Cardiac ventricle fibroblast (primary cell): ENCODE measurements around the gene MCM7. TPM values are rescaled to one million over a fixed set of nuclear protein-coding genes. Genes with fewer than 3 reads are reported as not detected.

Experiments
- total RNA-seq: library from RNA; depleted of rRNA; stranded (reverse); fragments of >200 nt; gene quantifications from 2 replicates; pipeline ENCODE4 v1.2.3, GENCODE V29; 2015

Gene MCM7
- total RNA-seq = 11.0 and 17.1 TPM in 2 replicates

GRCh38 chr7:100101016-100101862, at the start of gene MCM7, which contains the start of gene AP4M1:
TSS of gene MCM7 (minus strand) at chr7:100101397. CDS start at chr7:100101294, 103 bp downstream.
TSS of gene AP4M1 (plus strand) at chr7:100101643. CDS start at chr7:100101715, 72 bp downstream.

GRCh38 chr7:100148559-100149328, 47.5 kb upstream of the MCM7 start, which contains the start of gene LAMTOR4:
TSS of gene LAMTOR4 (plus strand) at chr7:100148918. CDS start at chr7:100148973, 55 bp downstream.

GRCh38 chr7:100126931-100127865, 26.0 kb upstream of the MCM7 start, which contains the start of gene MBLAC1:
TSS of gene MBLAC1 (plus strand) at chr7:100126967. CDS start at chr7:100127396, 429 bp downstream.

GRCh38 chr7:100119072-100119969, 18.1 kb upstream of the MCM7 start, which contains the start of the genes CNPY4 and TAF6:
TSS of gene CNPY4 (plus strand) at chr7:100119634. CDS start at chr7:100119745, 111 bp downstream.
TSS of gene TAF6 (minus strand) at chr7:100119358. CDS start at chr7:100114209, 5,149 bp downstream.

GRCh38 chr7:100088621-100089457, 12.4 kb downstream of the MCM7 start, which contains the start of gene COPS6:
TSS of gene COPS6 (plus strand) at chr7:100088969. CDS start at chr7:100088991, 22 bp downstream.

GRCh38 chr7:100081535-100082102, 19.6 kb downstream of the MCM7 start, which contains the start of gene ZNF3:
TSS of gene ZNF3 (minus strand) at chr7:100081723. CDS start at chr7:100077357, 4,366 bp downstream.

GRCh38 chr7:100049441-100050291, 51.5 kb downstream of the MCM7 start, which contains the start of gene ZSCAN21:
TSS of gene ZSCAN21 (plus strand) at chr7:100049774. CDS start at chr7:100057007, 7,233 bp downstream.

Other genes with a start within 250 kb of the MCM7 start
- 0.25 TPM in 1 of 2 replicates, not detected in the other for gene OR2AE1, start 224.4 kb downstream of the MCM7 start, total RNA-seq
- gene TRIM4, start 181.9 kb downstream of the MCM7 start, total RNA-seq = 32.7 and 33.8 TPM in 2 replicates
- gene GJC3, start 171.8 kb downstream of the MCM7 start, total RNA-seq = not detected in 2 replicates
- gene AZGP1, start 125.4 kb downstream of the MCM7 start, total RNA-seq = 1.3 and 2.1 TPM in 2 replicates
- gene ZKSCAN1, start 85.8 kb downstream of the MCM7 start, total RNA-seq = 31.2 and 34.4 TPM in 2 replicates
- gene ZSCAN21, start 51.6 kb downstream of the MCM7 start, total RNA-seq = 8.4 and 9.9 TPM in 2 replicates
- gene ZNF3, start 19.7 kb downstream of the MCM7 start, total RNA-seq = 9.7 and 14.7 TPM in 2 replicates
- gene COPS6, start 12.4 kb downstream of the MCM7 start, total RNA-seq = 38.5 and 41.9 TPM in 2 replicates
- gene AP4M1, start 246 bp upstream of the MCM7 start, total RNA-seq = 17.2 and 18.4 TPM in 2 replicates
- 29.0 and 44.7 TPM in 2 replicates for gene TAF6, start 18.0 kb upstream of the MCM7 start, total RNA-seq
- 15.3 and 16.2 TPM in 2 replicates for gene CNPY4, start 18.2 kb upstream of the MCM7 start, total RNA-seq
- gene MBLAC1, start 25.6 kb upstream of the MCM7 start, total RNA-seq = 4.6 and 5.7 TPM in 2 replicates
- gene LAMTOR4, start 47.5 kb upstream of the MCM7 start, total RNA-seq = 117 and 132 TPM in 2 replicates
- 4.0 and 4.5 TPM in 2 replicates for gene TRAPPC14, start 57.3 kb upstream of the MCM7 start, total RNA-seq
- gene GAL3ST4, start 67.2 kb upstream of the MCM7 start, total RNA-seq = 0.98 and 1.00 TPM in 2 replicates
- gene GPC2, start 76.0 kb upstream of the MCM7 start, total RNA-seq = 0.05 TPM in 1 of 2 replicates, not detected in the other
- gene STAG3, start 76.5 kb upstream of the MCM7 start, total RNA-seq = 0.87 and 2.6 TPM in 2 replicates
- gene PVRIG, start 118.6 kb upstream of the MCM7 start, total RNA-seq = not detected in 2 replicates
- gene SPDYE3, start 206.3 kb upstream of the MCM7 start, total RNA-seq = not detected in 2 replicates